Epithelial cell of proximal tubule (primary cell): ENCODE data around the gene GREB1. TPM values are rescaled to one million over a fixed set of nuclear protein-coding genes. Genes with fewer than 3 reads are reported as not detected.

Source experiments
- DNase-seq: peaks from one replicate; pipeline ENCODE4 v3.0.0-alpha.2; 2011; ENCODE audit warnings: low read depth
- H3K4me3 ChIP-seq: 2 replicates; pipeline ENCODE4 v1.5.1; 2011; ENCODE audit warnings: low read depth, mild to moderate bottlenecking, low read length
- CTCF ChIP-seq: conservative IDR thresholded peaks from 2 replicates; pipeline ENCODE4 v1.5.1; 2012; ENCODE audit warnings: low read depth, mild to moderate bottlenecking, low read length
- total RNA-seq: library from RNA; depleted of rRNA; stranded (reverse); fragments of >200 nt; gene quantifications from 2 replicates; pipeline ENCODE4 v1.2.3, GENCODE V29; 2015

Gene GREB1
- total RNA-seq, 1 donor from 2014 or later, result 0.12 TPM

DNA sequence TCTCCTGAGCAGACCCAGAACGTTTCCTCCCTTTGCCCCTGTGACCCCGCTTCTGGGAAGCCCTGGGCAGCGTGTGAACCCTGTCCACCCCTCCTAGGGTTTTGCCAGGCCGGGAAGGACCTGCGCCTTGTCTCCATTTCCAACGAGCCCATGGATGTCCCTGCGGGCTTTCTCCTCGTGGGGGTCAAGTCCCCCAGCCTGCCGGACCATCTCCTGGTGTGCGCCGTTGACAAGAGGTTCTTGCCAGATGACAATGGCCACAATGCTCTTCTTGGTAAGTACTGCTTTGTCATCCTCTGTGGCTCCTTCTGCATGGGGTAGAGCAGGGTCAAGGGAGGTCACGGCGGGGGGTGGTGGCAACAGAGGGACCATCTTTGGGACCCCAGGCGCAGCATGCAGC is 32.5 kb downstream of the GREB1 start:
- DNase-seq, result no peak
- H3K4me3 ChIP-seq, result no peak overlapping the region
- no peak for TF ChIP-seq CTCF

GRCh38 chr2:11567631-11568031 is 33.8 kb downstream of the GREB1 start:
- H3K4me3 ChIP-seq, result no peak overlapping the region
- no peak for TF ChIP-seq CTCF
- DNase-seq, result no peak

- no peak overlapping the region for H3K4me3 ChIP-seq
- DNase-seq, result no peak
- TF ChIP-seq CTCF, result no peak
Observed at GRCh38 chr2:11568436-11568835, 34.6 kb downstream of the GREB1 start.

- DNase-seq, result no peak
- TF ChIP-seq CTCF, result no peak
- no peak overlapping the region for H3K4me3 ChIP-seq
Observed at GRCh38 chr2:11569636-11570035, 35.8 kb downstream of the GREB1 start.

- H3K4me3 ChIP-seq, result no peak overlapping the region
- DNase-seq, result no peak
Observed at GRCh38 chr2:11571170-11571569, 37.3 kb downstream of the GREB1 start.

GRCh38 chr2:11572996-11573395 is 39.2 kb downstream of the GREB1 start:
- no peak for DNase-seq
- H3K4me3 ChIP-seq, result no peak overlapping the region
- TF ChIP-seq CTCF, result no peak

More at GRCh38 chr2:11571170-11571569, 37.3 kb downstream of the GREB1 start:
- no peak for TF ChIP-seq CTCF

DNA sequence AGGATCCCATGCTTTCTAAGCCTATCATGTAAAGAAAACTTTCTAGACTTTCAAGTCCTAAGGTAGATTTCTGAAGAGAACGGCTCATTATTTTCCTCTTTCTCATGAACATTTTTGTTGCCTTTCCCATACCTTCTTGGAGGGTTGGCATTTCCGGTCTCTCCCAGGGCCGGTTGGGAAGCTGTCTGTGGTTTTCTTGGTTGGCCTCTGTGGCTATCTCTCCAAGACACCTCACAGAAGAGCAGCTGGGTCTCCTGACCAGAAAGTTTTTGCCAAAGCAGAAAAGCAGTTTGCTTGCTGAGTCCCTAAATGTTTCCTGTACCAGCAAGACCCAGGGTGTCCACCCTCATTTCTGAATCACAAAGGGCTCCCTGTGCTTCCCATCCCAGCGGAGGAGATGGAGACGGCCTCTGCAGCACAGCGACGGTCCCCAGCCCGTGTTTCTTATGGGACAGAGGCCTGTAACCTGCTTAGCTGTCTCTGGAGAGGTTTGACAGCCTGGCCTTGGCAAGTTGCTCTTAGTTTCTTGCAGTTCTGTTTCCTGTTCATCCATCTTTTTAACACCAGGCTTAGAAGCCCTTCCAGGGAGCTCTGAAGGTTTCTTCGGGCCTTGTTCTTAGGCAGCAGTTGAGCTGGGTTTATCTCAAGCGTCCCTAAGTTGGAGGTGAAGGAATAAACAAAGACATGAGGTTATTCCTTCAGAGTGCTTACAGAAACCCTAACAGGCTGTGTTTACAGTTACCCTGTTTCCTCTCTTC is 39.8 kb downstream of the GREB1 start:
- no peak overlapping the region for H3K4me3 ChIP-seq
- TF ChIP-seq CTCF, result no peak
- DNase-seq, result no peak
